WI38 (cell line): Measurements from ENCODE around the gene NT5DC1.

Experiments used
- H3K4me3 ChIP-seq: 2 replicates; pipeline ENCODE4 v1.5.1; 2011; ENCODE audit warnings: low read depth, mild to moderate bottlenecking, control low read depth, low read length
- CTCF ChIP-seq: IDR thresholded peaks from 2 replicates; pipeline ENCODE4 v1.5.1; 2012; ENCODE audit warnings: low read depth, mild to moderate bottlenecking, control low read depth, low read length

The NT5DC1 gene

GRCh38 chr6:116062496-116062895, 38.2 kb upstream of the NT5DC1 start:
- H3K4me3 ChIP-seq, result no peak overlapping the region
- TF ChIP-seq CTCF, result no peak

DNA sequence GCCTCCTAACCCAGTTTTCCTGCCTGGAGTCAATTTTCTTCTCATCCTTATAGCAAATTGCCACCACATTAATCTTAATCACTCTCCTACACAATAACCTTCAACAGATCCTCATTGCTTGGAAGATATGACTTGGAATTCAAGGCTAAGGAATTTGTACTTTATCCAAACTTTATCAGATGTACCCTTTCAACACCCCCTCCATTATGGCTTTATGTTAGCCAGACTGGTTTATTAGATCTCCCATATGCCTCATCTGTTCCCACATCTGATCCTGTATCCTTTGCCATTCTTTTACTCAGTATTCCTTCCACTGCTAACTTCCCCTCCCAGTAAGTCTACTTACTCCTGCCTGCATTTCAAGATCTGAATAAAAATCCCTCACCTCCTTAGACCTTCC, 36.0 kb upstream of the NT5DC1 start:
- no peak for TF ChIP-seq CTCF
- no peak overlapping the region for H3K4me3 ChIP-seq

DNA sequence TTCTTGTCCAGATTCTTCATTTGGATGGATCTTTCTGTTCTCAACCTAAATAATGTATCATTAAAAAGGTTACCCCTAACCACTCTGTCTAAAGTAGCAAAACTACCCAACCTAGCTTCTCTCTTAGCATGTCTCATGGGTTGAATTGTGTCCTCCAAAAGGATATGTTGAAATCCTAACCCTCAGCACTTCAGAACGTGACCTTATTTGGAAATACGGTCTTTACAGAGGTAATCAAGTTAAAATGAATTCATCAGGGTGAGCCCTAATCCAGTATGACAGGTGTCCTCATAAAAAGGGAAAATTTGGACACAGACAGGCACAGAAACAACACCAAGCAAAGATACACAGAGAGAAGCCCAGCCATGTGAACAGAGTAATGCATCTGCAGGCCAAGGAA, 33.9 kb upstream of the NT5DC1 start:
- H3K4me3 ChIP-seq, result no peak overlapping the region
- no peak for TF ChIP-seq CTCF

- no peak for TF ChIP-seq CTCF
- no peak overlapping the region for H3K4me3 ChIP-seq
Observed at GRCh38 chr6:116070101-116070500, 30.6 kb upstream of the NT5DC1 start.

DNA sequence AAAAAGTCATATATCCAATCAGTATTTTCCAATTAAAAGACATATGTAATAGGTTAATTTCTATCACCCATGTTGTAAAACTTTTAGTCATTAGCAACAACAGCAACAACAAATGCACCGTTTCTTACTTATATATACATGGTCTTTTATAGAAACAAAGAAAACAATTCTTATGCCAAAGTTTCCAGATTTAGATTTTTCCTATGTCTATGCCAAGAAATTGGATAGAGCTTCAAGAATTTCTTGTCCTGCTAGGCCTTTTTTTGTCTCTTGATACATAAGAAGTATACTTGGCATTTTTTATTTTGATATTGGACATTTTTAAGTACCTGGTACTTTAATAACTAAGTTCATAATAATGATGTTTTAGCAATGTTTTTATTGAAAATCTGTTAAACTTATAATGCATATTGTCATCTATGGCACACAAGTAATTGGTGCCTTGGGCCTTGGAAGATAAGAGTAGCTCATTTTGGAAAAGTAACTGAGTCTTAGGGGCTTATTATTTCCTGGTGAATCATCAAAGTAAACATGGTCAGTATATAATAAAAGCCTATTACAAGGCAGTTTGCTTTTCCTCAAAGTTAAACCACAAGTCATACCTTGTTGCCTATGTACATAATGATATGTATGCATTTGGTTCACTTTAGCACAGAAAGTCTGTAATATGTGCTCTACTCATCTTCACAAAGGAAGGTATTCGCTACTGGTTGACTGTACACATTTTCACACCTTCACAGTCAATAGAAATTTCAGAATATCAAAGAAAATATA, 29.9 kb upstream of the NT5DC1 start:
- no peak for TF ChIP-seq CTCF

DNA sequence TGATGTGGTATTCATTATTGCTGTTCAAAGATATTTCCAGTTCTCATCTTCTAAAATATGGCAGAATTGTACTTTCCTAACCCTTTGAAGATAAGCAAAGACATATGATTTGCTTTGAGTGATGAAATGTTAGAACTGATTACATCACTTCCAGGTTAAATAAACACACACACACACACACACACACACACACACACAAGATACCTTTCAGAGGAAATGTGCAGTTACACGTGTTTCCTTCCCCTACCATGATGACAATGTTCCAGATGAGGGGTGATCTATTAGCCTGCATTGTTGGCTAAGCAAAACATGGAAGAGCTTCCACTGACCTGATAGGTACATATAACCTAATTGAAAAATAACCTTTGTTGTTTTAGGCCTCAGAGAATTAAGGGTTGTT, 28.3 kb upstream of the NT5DC1 start:
- H3K4me3 ChIP-seq, result no peak overlapping the region
- TF ChIP-seq CTCF, result no peak

More for the DNA sequence above, 29.9 kb upstream of the NT5DC1 start:
- no peak overlapping the region for H3K4me3 ChIP-seq

- no peak overlapping the region for H3K4me3 ChIP-seq
- TF ChIP-seq CTCF, result no peak
Observed at GRCh38 chr6:116073765-116074440, 26.8 kb upstream of the NT5DC1 start.
